Measurements from ENCODE around the gene FA2H.
"Not testable (repeated sequence)": the region's sequence is repeated elsewhere in the genome, so short reads cannot be mapped to it uniquely, and the experiment has no call there.

FA2H gene

GRCh38 chr16:74766729-74767128, 7.9 kb downstream of the FA2H start:
- no peaks in the 10 kb centered on the region for H3K36me3 Mint-ChIP-seq (ENCODE audit: insufficient read depth)
- H3K27ac Mint-ChIP-seq (ENCODE audit: low read depth), result no peak overlapping the region
- H3K4me1 Mint-ChIP-seq, result no peaks in the 10 kb centered on the region
- peaks cover 51% of the 10 kb centered on the region for H3K27me3 Mint-ChIP-seq
- H3K9me3 Mint-ChIP-seq, result no peaks in the 10 kb centered on the region
- H3K4me3 Mint-ChIP-seq, result no peak overlapping the region
- DNase-seq (ENCODE audit: low spot score in 2 of 2) (no peak), ATAC-seq (replicated peaks; ENCODE audit: extremely low read depth, poor library complexity, severe bottlenecking) (no peak)

- H3K9me3 Mint-ChIP-seq; DNase-seq (ENCODE audit: low spot score in 2 of 2); H3K27ac Mint-ChIP-seq (ENCODE audit: low read depth); H3K36me3 Mint-ChIP-seq (ENCODE audit: insufficient read depth); ATAC-seq (replicated peaks; ENCODE audit: extremely low read depth, poor library complexity, severe bottlenecking); H3K4me1 Mint-ChIP-seq; H3K4me3 Mint-ChIP-seq: not testable (repeated sequence)
- peaks cover 51% of the 10 kb centered on the region for H3K27me3 Mint-ChIP-seq
Measured at GRCh38 chr16:74764184-74764583, 10.4 kb downstream of the FA2H start.

GRCh38 chr16:74761665-74762064, 13.0 kb downstream of the FA2H start:
- Mint-ChIP-seq H3K9me3 (no peaks in the 10 kb centered on the region), H3K4me1 (no peaks in the 10 kb centered on the region), H3K27ac (ENCODE audit: low read depth) (no peak overlapping the region), H3K36me3 (ENCODE audit: insufficient read depth) (peaks cover 2% of the 10 kb centered on the region), H3K27me3 (peaks cover 54% of the 10 kb centered on the region), H3K4me3 (no peak overlapping the region)
- no peak for ATAC-seq (replicated peaks; ENCODE audit: extremely low read depth, poor library complexity, severe bottlenecking)
- no peak for DNase-seq (ENCODE audit: low spot score in 2 of 2)

GRCh38 chr16:74760007-74760767, 14.4 kb downstream of the FA2H start:
- H3K4me1 Mint-ChIP-seq, result no peaks in the 10 kb centered on the region
- no peak overlapping the region for H3K27ac Mint-ChIP-seq (ENCODE audit: low read depth)
- H3K27me3 Mint-ChIP-seq, result peaks cover 53% of the 10 kb centered on the region
- no peak for DNase-seq (ENCODE audit: low spot score in 2 of 2)
- H3K4me3 Mint-ChIP-seq, result no peak overlapping the region
- H3K9me3 Mint-ChIP-seq, result no peaks in the 10 kb centered on the region
- H3K36me3 Mint-ChIP-seq (ENCODE audit: insufficient read depth), result peaks cover 4% of the 10 kb centered on the region
- ATAC-seq (replicated peaks; ENCODE audit: extremely low read depth, poor library complexity, severe bottlenecking), result no peak

- Mint-ChIP-seq H3K4me1 (no peaks in the 10 kb centered on the region), H3K27ac (ENCODE audit: low read depth) (no peak overlapping the region), H3K9me3 (no peaks in the 10 kb centered on the region), H3K36me3 (ENCODE audit: insufficient read depth) (peaks cover 4% of the 10 kb centered on the region), H3K4me3 (no peak overlapping the region), H3K27me3 (peaks cover 49% of the 10 kb centered on the region)
- DNase-seq (ENCODE audit: low spot score in 2 of 2) (no peak), ATAC-seq (replicated peaks; ENCODE audit: extremely low read depth, poor library complexity, severe bottlenecking) (no peak)
Measured at GRCh38 chr16:74759564-74759963, 15.1 kb downstream of the FA2H start.

GRCh38 chr16:74758801-74759200, 15.8 kb downstream of the FA2H start:
- Mint-ChIP-seq H3K27me3 (peaks cover 48% of the 10 kb centered on the region), H3K4me3 (no peak overlapping the region), H3K36me3 (ENCODE audit: insufficient read depth) (peaks cover 4% of the 10 kb centered on the region), H3K4me1 (no peaks in the 10 kb centered on the region), H3K27ac (ENCODE audit: low read depth) (no peak overlapping the region), H3K9me3 (no peaks in the 10 kb centered on the region)
- DNase-seq (ENCODE audit: low spot score in 2 of 2) (no peak), ATAC-seq (replicated peaks; ENCODE audit: extremely low read depth, poor library complexity, severe bottlenecking) (no peak)

- DNase-seq (ENCODE audit: low spot score in 2 of 2) (no peak), ATAC-seq (replicated peaks; ENCODE audit: extremely low read depth, poor library complexity, severe bottlenecking) (no peak)
- H3K9me3 Mint-ChIP-seq, result no peaks in the 10 kb centered on the region
- H3K4me3 Mint-ChIP-seq, result no peak overlapping the region
- H3K27me3 Mint-ChIP-seq, result peaks cover 58% of the 10 kb centered on the region
- H3K27ac Mint-ChIP-seq (ENCODE audit: low read depth), result no peak overlapping the region
- peaks cover 4% of the 10 kb centered on the region for H3K36me3 Mint-ChIP-seq (ENCODE audit: insufficient read depth)
- no peaks in the 10 kb centered on the region for H3K4me1 Mint-ChIP-seq
Measured at GRCh38 chr16:74757349-74757748, 17.3 kb downstream of the FA2H start.

- Mint-ChIP-seq H3K4me1 (no peaks in the 10 kb centered on the region), H3K27ac (ENCODE audit: low read depth) (no peak overlapping the region), H3K9me3 (no peaks in the 10 kb centered on the region), H3K36me3 (ENCODE audit: insufficient read depth) (peaks cover 2% of the 10 kb centered on the region), H3K27me3 (peaks cover 69% of the 10 kb centered on the region), H3K4me3 (no peak overlapping the region)
- no peak for DNase-seq (ENCODE audit: low spot score in 2 of 2)
- ATAC-seq (replicated peaks; ENCODE audit: extremely low read depth, poor library complexity, severe bottlenecking), result no peak
Measured at GRCh38 chr16:74756203-74756602, 18.4 kb downstream of the FA2H start.

GRCh38 chr16:74753180-74753579, 21.4 kb downstream of the FA2H start:
- peaks cover 2% of the 10 kb centered on the region for H3K36me3 Mint-ChIP-seq (ENCODE audit: insufficient read depth)
- H3K27me3 Mint-ChIP-seq, result peaks cover 56% of the 10 kb centered on the region
- H3K4me3 Mint-ChIP-seq, result no peak overlapping the region
- no peak for DNase-seq (ENCODE audit: low spot score in 2 of 2)
- H3K9me3 Mint-ChIP-seq, result no peaks in the 10 kb centered on the region
- no peak for ATAC-seq (replicated peaks; ENCODE audit: extremely low read depth, poor library complexity, severe bottlenecking)
- no peak overlapping the region for H3K27ac Mint-ChIP-seq (ENCODE audit: low read depth)
- no peaks in the 10 kb centered on the region for H3K4me1 Mint-ChIP-seq

- Mint-ChIP-seq H3K27ac (ENCODE audit: low read depth) (no peak overlapping the region), H3K4me3 (no peak overlapping the region), H3K4me1 (no peaks in the 10 kb centered on the region), H3K27me3 (peaks cover 54% of the 10 kb centered on the region), H3K9me3 (no peaks in the 10 kb centered on the region), H3K36me3 (ENCODE audit: insufficient read depth) (peaks cover 2% of the 10 kb centered on the region)
- ATAC-seq (replicated peaks; ENCODE audit: extremely low read depth, poor library complexity, severe bottlenecking) (no peak), DNase-seq (ENCODE audit: low spot score in 2 of 2) (no peak)
Measured at GRCh38 chr16:74752756-74753155, 21.9 kb downstream of the FA2H start.

GRCh38 chr16:74752258-74752657, 22.4 kb downstream of the FA2H start:
- H3K27me3 Mint-ChIP-seq, result peaks cover 49% of the 10 kb centered on the region
- DNase-seq (ENCODE audit: low spot score in 2 of 2), result no peak
- no peak overlapping the region for H3K4me3 Mint-ChIP-seq
- H3K27ac Mint-ChIP-seq (ENCODE audit: low read depth), result no peak overlapping the region
- H3K4me1 Mint-ChIP-seq, result no peaks in the 10 kb centered on the region
- no peak for ATAC-seq (replicated peaks; ENCODE audit: extremely low read depth, poor library complexity, severe bottlenecking)
- peaks cover 3% of the 10 kb centered on the region for H3K36me3 Mint-ChIP-seq (ENCODE audit: insufficient read depth)
- H3K9me3 Mint-ChIP-seq, result no peaks in the 10 kb centered on the region

- peaks cover 5% of the 10 kb centered on the region for H3K36me3 Mint-ChIP-seq (ENCODE audit: insufficient read depth)
- ATAC-seq (replicated peaks; ENCODE audit: extremely low read depth, poor library complexity, severe bottlenecking) (no peak), DNase-seq (ENCODE audit: low spot score in 2 of 2) (no peak)
- H3K9me3 Mint-ChIP-seq, result no peaks in the 10 kb centered on the region
- no peaks in the 10 kb centered on the region for H3K4me1 Mint-ChIP-seq
- H3K27ac Mint-ChIP-seq (ENCODE audit: low read depth), result no peak overlapping the region
- H3K27me3 Mint-ChIP-seq, result peaks cover 43% of the 10 kb centered on the region
- no peak overlapping the region for H3K4me3 Mint-ChIP-seq
Measured at GRCh38 chr16:74751658-74752057, 23.0 kb downstream of the FA2H start.

GRCh38 chr16:74749291-74750055, 25.1 kb downstream of the FA2H start:
- no peak overlapping the region for H3K4me3 Mint-ChIP-seq
- H3K27ac Mint-ChIP-seq (ENCODE audit: low read depth), result no peak overlapping the region
- peaks cover 3% of the 10 kb centered on the region for H3K36me3 Mint-ChIP-seq (ENCODE audit: insufficient read depth)
- no peaks in the 10 kb centered on the region for H3K4me1 Mint-ChIP-seq
- no peak for ATAC-seq (replicated peaks; ENCODE audit: extremely low read depth, poor library complexity, severe bottlenecking)
- peaks cover 29% of the 10 kb centered on the region for H3K27me3 Mint-ChIP-seq
- no peak for DNase-seq (ENCODE audit: low spot score in 2 of 2)
- no peaks in the 10 kb centered on the region for H3K9me3 Mint-ChIP-seq
